Stimulated activated memory B cell treated with anti-CD40 and anti-IgM and Interleukin-4, amounts not matched to agents 10 μg/mL and 1 μg/mL and 100 μg/mL, for 72 hours (primary cell): Measurements from ENCODE around the gene OR51E1.

Experiments
- ATAC-seq: fragments of 150-1000 bp; cut with Tn5 transposase; 2 replicates; pipeline ENCODE4 v1.10.0; 2021
- H3K27ac Mint-ChIP-seq: one replicate; pipeline ENCODE4 v1.8.0; 2022; ENCODE audit warnings: mild to moderate bottlenecking, mixed read lengths
- H3K27me3 Mint-ChIP-seq: one replicate; pipeline ENCODE4 v1.8.0; 2022; ENCODE audit warnings: mixed read lengths
- H3K36me3 Mint-ChIP-seq: one replicate; pipeline ENCODE4 v1.8.0; 2022; ENCODE audit warnings: mixed read lengths
- H3K4me1 Mint-ChIP-seq: one replicate; pipeline ENCODE4 v1.8.0; 2022; ENCODE audit warnings: mixed read lengths
- H3K4me3 Mint-ChIP-seq: one replicate; pipeline ENCODE4 v1.8.0; 2022; ENCODE audit warnings: mild to moderate bottlenecking, moderate library complexity, mixed read lengths
- H3K9me3 Mint-ChIP-seq: one replicate; pipeline ENCODE4 v1.8.0; 2022; ENCODE audit warnings: mixed read lengths

OR51E1 gene

DNA sequence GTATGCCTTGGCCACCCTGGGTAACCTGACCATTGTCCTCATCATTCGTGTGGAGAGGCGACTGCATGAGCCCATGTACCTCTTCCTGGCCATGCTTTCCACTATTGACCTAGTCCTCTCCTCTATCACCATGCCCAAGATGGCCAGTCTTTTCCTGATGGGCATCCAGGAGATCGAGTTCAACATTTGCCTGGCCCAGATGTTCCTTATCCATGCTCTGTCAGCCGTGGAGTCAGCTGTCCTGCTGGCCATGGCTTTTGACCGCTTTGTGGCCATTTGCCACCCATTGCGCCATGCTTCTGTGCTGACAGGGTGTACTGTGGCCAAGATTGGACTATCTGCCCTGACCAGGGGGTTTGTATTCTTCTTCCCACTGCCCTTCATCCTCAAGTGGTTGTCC is 3.9 kb upstream of the OR51E1 start:
- Mint-ChIP-seq H3K9me3 (no peaks in the 10 kb centered on the region), H3K27ac (no peak overlapping the region), H3K4me1 (no peaks in the 10 kb centered on the region), H3K36me3 (no peaks in the 10 kb centered on the region), H3K4me3 (no peak overlapping the region), H3K27me3 (peaks cover 4% of the 10 kb centered on the region)
- no peak for ATAC-seq

GRCh38 chr11:4641501-4641900 is 2.3 kb upstream of the OR51E1 start:
- H3K27ac Mint-ChIP-seq = no peak overlapping the region
- peaks cover 9% of the 10 kb centered on the region for H3K27me3 Mint-ChIP-seq
- H3K4me3 Mint-ChIP-seq = no peak overlapping the region
- no peak for ATAC-seq
- H3K36me3 Mint-ChIP-seq = no peaks in the 10 kb centered on the region
- H3K4me1 Mint-ChIP-seq = no peaks in the 10 kb centered on the region
- no peaks in the 10 kb centered on the region for H3K9me3 Mint-ChIP-seq

- H3K9me3 Mint-ChIP-seq = no peaks in the 10 kb centered on the region
- no peak overlapping the region for H3K27ac Mint-ChIP-seq
- no peak overlapping the region for H3K4me3 Mint-ChIP-seq
- no peaks in the 10 kb centered on the region for H3K4me1 Mint-ChIP-seq
- peaks cover 9% of the 10 kb centered on the region for H3K27me3 Mint-ChIP-seq
- H3K36me3 Mint-ChIP-seq = no peaks in the 10 kb centered on the region
- ATAC-seq = no peak
These were observed 1.7 kb upstream of the OR51E1 start for GRCh38 chr11:4642043-4642442.

DNA sequence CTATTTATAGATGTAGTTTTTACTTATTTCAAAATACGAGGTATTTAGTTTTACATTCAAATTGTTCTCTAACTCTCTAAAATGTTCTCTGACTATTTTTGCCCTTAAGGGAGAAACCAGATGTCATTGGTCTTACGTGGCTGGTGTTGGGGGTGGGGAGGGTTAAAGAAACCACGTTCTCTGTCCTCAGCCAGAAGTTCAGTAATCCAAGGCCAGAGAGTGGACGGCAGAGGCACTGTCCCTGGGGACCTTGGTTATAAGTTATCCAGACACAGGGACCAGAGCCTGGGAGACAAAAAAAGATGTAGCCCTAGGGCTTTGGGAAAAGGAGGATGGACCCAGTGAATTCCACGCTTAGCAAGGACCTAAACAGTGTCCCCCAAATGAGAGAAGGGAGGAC is 706 bp upstream of the OR51E1 start:
- Mint-ChIP-seq H3K27me3 (peaks cover 9% of the 10 kb centered on the region), H3K9me3 (no peaks in the 10 kb centered on the region), H3K4me1 (no peaks in the 10 kb centered on the region), H3K36me3 (no peaks in the 10 kb centered on the region), H3K27ac (no peak overlapping the region), H3K4me3 (no peak overlapping the region)
- no peak for ATAC-seq

DNA sequence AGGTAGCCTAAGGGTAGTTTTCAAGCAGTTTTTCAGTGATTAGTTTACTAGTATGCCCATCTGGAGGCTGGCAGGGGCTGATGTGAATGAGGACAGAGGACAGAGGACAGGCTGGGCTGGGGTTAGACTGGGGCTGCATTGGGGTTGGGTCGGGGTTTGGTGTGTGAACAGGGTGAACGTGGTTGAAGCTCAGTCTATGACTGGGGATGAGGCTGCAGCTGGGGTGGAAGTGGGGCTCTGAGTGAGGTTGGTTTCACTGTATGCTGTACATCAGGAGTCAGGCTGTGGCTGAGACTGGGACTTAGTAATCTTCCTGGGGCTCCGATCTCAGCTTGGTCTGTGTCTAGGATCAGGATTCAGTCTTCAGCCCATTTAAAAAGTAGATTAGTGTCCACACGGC is 451 bp downstream of the OR51E1 start:
- Mint-ChIP-seq H3K4me3 (no peak overlapping the region), H3K36me3 (no peaks in the 10 kb centered on the region)

DNA sequence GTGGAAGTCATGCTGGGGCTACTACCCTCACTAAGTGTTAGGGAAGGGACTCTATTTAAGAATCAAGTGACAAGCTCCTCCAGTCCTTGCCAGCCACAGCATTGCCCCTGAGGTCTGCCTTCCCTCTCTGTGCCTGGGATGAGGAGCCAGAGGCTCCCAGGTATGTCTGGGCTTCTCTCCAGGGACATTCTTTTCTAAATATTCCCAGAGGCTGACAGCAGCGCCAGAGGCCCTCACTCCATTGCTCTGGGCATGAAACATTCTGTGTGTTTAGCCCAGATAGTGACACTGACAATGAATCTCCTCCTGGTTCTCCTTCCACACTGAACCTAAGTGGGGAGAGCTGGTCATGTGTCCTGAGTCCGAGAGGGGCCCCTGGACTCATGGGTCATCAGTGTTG is 2.2 kb downstream of the OR51E1 start:
- Mint-ChIP-seq H3K27ac (no peak overlapping the region), H3K4me1 (no peaks in the 10 kb centered on the region), H3K27me3 (peaks cover 9% of the 10 kb centered on the region), H3K4me3 (no peak overlapping the region), H3K36me3 (no peaks in the 10 kb centered on the region), H3K9me3 (no peaks in the 10 kb centered on the region)
- ATAC-seq = no peak

More for the DNA sequence above, 451 bp downstream of the OR51E1 start:
- Mint-ChIP-seq H3K27ac (no peak overlapping the region), H3K9me3 (no peaks in the 10 kb centered on the region), H3K27me3 (peaks cover 9% of the 10 kb centered on the region), H3K4me1 (no peaks in the 10 kb centered on the region)
- peak; percentile 25 for ATAC-seq

DNA sequence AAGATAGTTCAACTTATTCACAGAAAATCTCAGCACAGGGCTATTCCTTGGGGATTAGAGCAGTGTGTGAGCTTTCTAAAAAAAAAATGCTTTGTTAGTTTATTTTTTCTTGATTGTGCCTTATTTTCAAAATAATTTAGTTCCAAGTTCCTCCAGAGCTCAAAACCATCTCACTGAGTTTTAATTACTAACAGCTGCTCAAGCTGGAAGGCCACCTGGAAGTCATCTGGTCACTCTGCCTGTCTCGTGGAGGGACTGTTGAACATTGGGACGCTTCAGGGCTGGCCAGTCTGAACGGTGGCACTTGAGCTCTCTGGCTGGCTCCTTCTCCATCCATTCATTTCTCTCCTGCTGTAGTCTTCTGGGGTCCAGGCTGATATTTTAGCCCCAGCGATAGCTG is 4.0 kb downstream of the OR51E1 start:
- Mint-ChIP-seq H3K9me3 (no peaks in the 10 kb centered on the region), H3K4me3 (no peak overlapping the region), H3K27ac (no peak overlapping the region), H3K4me1 (no peaks in the 10 kb centered on the region), H3K36me3 (no peaks in the 10 kb centered on the region), H3K27me3 (peaks cover 9% of the 10 kb centered on the region)
- no peak for ATAC-seq

GRCh38 chr11:4654635-4655369 is 11.0 kb downstream of the OR51E1 start:
- Mint-ChIP-seq H3K36me3 (no peaks in the 10 kb centered on the region), H3K4me3 (no peak overlapping the region), H3K27me3 (no peaks in the 10 kb centered on the region), H3K9me3 (no peaks in the 10 kb centered on the region), H3K4me1 (no peaks in the 10 kb centered on the region), H3K27ac (no peak overlapping the region)
- ATAC-seq = no peak

GRCh38 chr11:4658629-4659445 is 15.1 kb downstream of the OR51E1 start:
- peaks cover 26% of the 10 kb centered on the region for H3K27me3 Mint-ChIP-seq
- no peak overlapping the region for H3K27ac Mint-ChIP-seq
- H3K4me3 Mint-ChIP-seq = no peak overlapping the region
- H3K4me1 Mint-ChIP-seq = no peaks in the 10 kb centered on the region
- no peaks in the 10 kb centered on the region for H3K9me3 Mint-ChIP-seq
- H3K36me3 Mint-ChIP-seq = no peaks in the 10 kb centered on the region
- ATAC-seq = no peak

GRCh38 chr11:4662876-4663275 is 19.1 kb downstream of the OR51E1 start:
- Mint-ChIP-seq H3K27me3 (peaks cover 26% of the 10 kb centered on the region), H3K4me3 (no peak overlapping the region), H3K27ac (no peak overlapping the region), H3K9me3 (no peaks in the 10 kb centered on the region), H3K36me3 (no peaks in the 10 kb centered on the region), H3K4me1 (no peaks in the 10 kb centered on the region)
- no peak for ATAC-seq

GRCh38 chr11:4664183-4664582 is 20.4 kb downstream of the OR51E1 start:
- H3K27me3 Mint-ChIP-seq = peaks cover 26% of the 10 kb centered on the region
- no peak overlapping the region for H3K4me3 Mint-ChIP-seq
- no peaks in the 10 kb centered on the region for H3K9me3 Mint-ChIP-seq
- no peaks in the 10 kb centered on the region for H3K4me1 Mint-ChIP-seq
- H3K27ac Mint-ChIP-seq = no peak overlapping the region
- H3K36me3 Mint-ChIP-seq = no peaks in the 10 kb centered on the region
- ATAC-seq = no peak

- Mint-ChIP-seq H3K27me3 (peaks cover 26% of the 10 kb centered on the region), H3K27ac (no peak overlapping the region), H3K4me1 (no peaks in the 10 kb centered on the region), H3K9me3 (no peaks in the 10 kb centered on the region), H3K4me3 (no peak overlapping the region), H3K36me3 (no peaks in the 10 kb centered on the region)
- ATAC-seq = no peak
These were observed 21.0 kb downstream of the OR51E1 start for GRCh38 chr11:4664786-4665185.

GRCh38 chr11:4665424-4665823 is 21.6 kb downstream of the OR51E1 start:
- no peaks in the 10 kb centered on the region for H3K4me1 Mint-ChIP-seq
- H3K9me3 Mint-ChIP-seq = no peaks in the 10 kb centered on the region
- no peak for ATAC-seq
- H3K27ac Mint-ChIP-seq = no peak overlapping the region
- no peak overlapping the region for H3K4me3 Mint-ChIP-seq
- H3K27me3 Mint-ChIP-seq = peaks cover 22% of the 10 kb centered on the region
- no peaks in the 10 kb centered on the region for H3K36me3 Mint-ChIP-seq

DNA sequence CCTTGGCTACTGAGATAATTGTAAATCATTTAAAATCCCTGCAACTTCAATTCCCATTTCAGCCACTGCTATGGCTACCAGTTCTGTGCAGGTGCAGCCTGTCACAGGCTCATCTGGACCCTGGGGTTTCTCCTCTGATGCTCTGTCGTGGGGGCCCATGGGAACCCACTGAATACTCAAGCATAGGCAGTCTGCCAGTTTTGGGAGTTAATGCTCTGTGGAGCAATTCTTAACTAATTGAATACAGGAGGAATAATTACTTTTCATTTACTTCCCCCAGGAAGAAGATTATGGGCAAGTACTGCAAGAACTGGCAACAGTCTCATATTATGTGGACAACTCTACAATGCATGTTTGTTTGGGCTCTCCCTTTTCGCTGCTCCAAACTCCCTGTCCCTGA is 28.0 kb downstream of the OR51E1 start:
- ATAC-seq = no peak
- no peaks in the 10 kb centered on the region for H3K36me3 Mint-ChIP-seq
- no peaks in the 10 kb centered on the region for H3K4me1 Mint-ChIP-seq
- peaks cover 29% of the 10 kb centered on the region for H3K27me3 Mint-ChIP-seq
- no peaks in the 10 kb centered on the region for H3K9me3 Mint-ChIP-seq
- H3K4me3 Mint-ChIP-seq = no peak overlapping the region
- H3K27ac Mint-ChIP-seq = no peak overlapping the region

DNA sequence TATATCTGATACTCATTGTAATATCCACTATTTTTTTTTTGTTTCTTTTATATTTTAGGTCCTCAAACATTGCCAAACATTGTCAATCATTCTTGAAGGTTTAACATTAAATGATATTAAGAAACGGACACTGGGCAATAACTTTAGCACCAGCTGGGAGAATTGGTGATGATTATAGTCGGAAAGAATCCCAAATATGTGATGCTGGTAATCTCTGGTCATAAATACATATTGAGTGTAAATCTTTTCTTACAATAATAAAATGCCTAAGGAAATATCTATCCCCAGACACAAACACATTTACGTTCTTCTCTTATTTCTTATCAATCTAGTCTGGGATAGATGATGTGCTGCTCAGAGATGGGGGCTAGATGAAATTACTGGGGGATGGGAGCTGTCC is 28.7 kb downstream of the OR51E1 start:
- peaks cover 31% of the 10 kb centered on the region for H3K27me3 Mint-ChIP-seq
- no peak overlapping the region for H3K27ac Mint-ChIP-seq
- H3K36me3 Mint-ChIP-seq = no peaks in the 10 kb centered on the region
- no peak for ATAC-seq
- no peak overlapping the region for H3K4me3 Mint-ChIP-seq
- no peaks in the 10 kb centered on the region for H3K4me1 Mint-ChIP-seq
- H3K9me3 Mint-ChIP-seq = no peaks in the 10 kb centered on the region

- H3K9me3 Mint-ChIP-seq = no peaks in the 10 kb centered on the region
These were observed 30.0 kb downstream of the OR51E1 start for GRCh38 chr11:4673781-4674180.

More at GRCh38 chr11:4673781-4674180, 30.0 kb downstream of the OR51E1 start:
- ATAC-seq = no peak
- H3K4me1 Mint-ChIP-seq = no peaks in the 10 kb centered on the region
- no peak overlapping the region for H3K4me3 Mint-ChIP-seq
- H3K27ac Mint-ChIP-seq = no peak overlapping the region
- H3K36me3 Mint-ChIP-seq = no peaks in the 10 kb centered on the region
- peaks cover 31% of the 10 kb centered on the region for H3K27me3 Mint-ChIP-seq
